ENCODE measurements around the gene CD9. TPM values are rescaled to one million over a fixed set of nuclear protein-coding genes. Genes with fewer than 3 reads are reported as not detected.

CD9 gene
- total RNA-seq, 1 donor from 2014 or later, result 437 TPM

GRCh38 chr12:6202846-6203245 lies 2.6 kb downstream of the CD9 start:
- no peak for TF ChIP-seq CTCF (IDR thresholded peaks at IDR 0.05)
- H3K4me1 ChIP-seq, result peaks cover 90% of the 10 kb centered on the region
- H3K27me3 ChIP-seq (ENCODE audit: low read depth), result no peaks in the 10 kb centered on the region
- ATAC-seq, result no peak
- no peaks in the 10 kb centered on the region for H3K9me3 ChIP-seq
- peak overlapping the region; percentile 90 for H3K27ac ChIP-seq
- DNase-seq, result no peak
- peak overlapping the region; percentile 82 for H3K4me3 ChIP-seq
- intact Hi-C loops (cut with DNase I), result no loop called here
- peaks cover 7% of the 10 kb centered on the region for H3K36me3 ChIP-seq

GRCh38 chr12:6203601-6204000 lies 3.4 kb downstream of the CD9 start:
- intact Hi-C loops (cut with DNase I), result no loop called here
- H3K4me3 ChIP-seq, result peak overlapping the region; percentile 82
- no peaks in the 10 kb centered on the region for H3K9me3 ChIP-seq
- H3K27me3 ChIP-seq (ENCODE audit: low read depth), result no peaks in the 10 kb centered on the region
- ATAC-seq (no peak), DNase-seq (no peak)
- peaks cover 8% of the 10 kb centered on the region for H3K36me3 ChIP-seq
- H3K27ac ChIP-seq, result peak overlapping the region; percentile 47
- H3K4me1 ChIP-seq, result peaks cover 90% of the 10 kb centered on the region
- no peak for TF ChIP-seq CTCF (IDR thresholded peaks at IDR 0.05)

- intact Hi-C loops (cut with DNase I), result no loop called here
- ATAC-seq, result no peak
- peak; percentile 7 for TF ChIP-seq CTCF (IDR thresholded peaks at IDR 0.05)
- H3K36me3 ChIP-seq, result peaks cover 18% of the 10 kb centered on the region
- H3K27me3 ChIP-seq (ENCODE audit: low read depth), result no peaks in the 10 kb centered on the region
- DNase-seq, result no peak
- H3K27ac ChIP-seq, result peak overlapping the region; percentile 47
- H3K4me3 ChIP-seq, result no peak overlapping the region
- H3K4me1 ChIP-seq, result peaks cover 90% of the 10 kb centered on the region
- H3K9me3 ChIP-seq, result no peaks in the 10 kb centered on the region
These were observed 4.4 kb downstream of the CD9 start for GRCh38 chr12:6204533-6205143.

- intact Hi-C loops (cut with DNase I), result no loop called here
- peaks cover 93% of the 10 kb centered on the region for H3K4me1 ChIP-seq
These were observed 4.9 kb downstream of the CD9 start for GRCh38 chr12:6205144-6205539.

GRCh38 chr12:6205761-6206160 lies 5.6 kb downstream of the CD9 start:
- Histone ChIP-seq H3K4me1 (peaks cover 99% of the 10 kb centered on the region), H3K36me3 (peaks cover 19% of the 10 kb centered on the region), H3K27me3 (ENCODE audit: low read depth) (no peaks in the 10 kb centered on the region), H3K27ac (peak overlapping the region; percentile 47), H3K9me3 (no peaks in the 10 kb centered on the region), H3K4me3 (no peak overlapping the region)
- DNase-seq (no peak), ATAC-seq (no peak)
- intact Hi-C loops (cut with DNase I), result no loop called here
- no peak for TF ChIP-seq CTCF (IDR thresholded peaks at IDR 0.05)

More at GRCh38 chr12:6205144-6205539, 4.9 kb downstream of the CD9 start:
- Histone ChIP-seq H3K27ac (peak overlapping the region; percentile 47), H3K27me3 (ENCODE audit: low read depth) (no peaks in the 10 kb centered on the region), H3K9me3 (no peaks in the 10 kb centered on the region), H3K4me3 (no peak overlapping the region), H3K36me3 (peaks cover 19% of the 10 kb centered on the region)
- no peak for TF ChIP-seq CTCF (IDR thresholded peaks at IDR 0.05)
- ATAC-seq (no peak), DNase-seq (no peak)
